ENCODE measurements around the gene WASF3. TPM values are rescaled to one million over a fixed set of nuclear protein-coding genes. Genes with fewer than 3 reads are reported as not detected.

WASF3 gene
- total and polyA plus RNA-seq, 2 of the 13 experiments (the other 11 are each of a cell fraction or from before 2014, with no cell fraction given), result 10.4 to 17.2 TPM

DNA sequence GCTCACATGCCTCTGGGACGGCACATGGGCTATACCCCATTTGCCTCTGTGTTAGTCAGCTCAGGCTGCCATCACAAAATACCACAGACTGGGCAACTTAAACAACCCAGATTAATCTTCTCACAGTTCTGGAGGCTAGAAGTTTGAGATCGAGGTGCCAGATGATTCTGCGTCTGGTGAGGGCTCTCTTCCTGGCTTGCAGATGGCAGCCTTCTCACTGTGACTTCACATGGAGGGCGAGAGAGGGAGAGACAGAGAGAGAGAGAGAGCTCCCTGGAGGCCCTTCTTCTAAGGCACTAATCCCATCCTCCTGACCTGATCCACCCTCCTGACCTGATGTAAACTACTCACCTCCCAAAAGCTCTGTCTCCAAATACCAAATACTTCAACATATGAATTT, 148.1 kb downstream of the WASF3 start (continued):
- TF ChIP-seq, protein P1, sequence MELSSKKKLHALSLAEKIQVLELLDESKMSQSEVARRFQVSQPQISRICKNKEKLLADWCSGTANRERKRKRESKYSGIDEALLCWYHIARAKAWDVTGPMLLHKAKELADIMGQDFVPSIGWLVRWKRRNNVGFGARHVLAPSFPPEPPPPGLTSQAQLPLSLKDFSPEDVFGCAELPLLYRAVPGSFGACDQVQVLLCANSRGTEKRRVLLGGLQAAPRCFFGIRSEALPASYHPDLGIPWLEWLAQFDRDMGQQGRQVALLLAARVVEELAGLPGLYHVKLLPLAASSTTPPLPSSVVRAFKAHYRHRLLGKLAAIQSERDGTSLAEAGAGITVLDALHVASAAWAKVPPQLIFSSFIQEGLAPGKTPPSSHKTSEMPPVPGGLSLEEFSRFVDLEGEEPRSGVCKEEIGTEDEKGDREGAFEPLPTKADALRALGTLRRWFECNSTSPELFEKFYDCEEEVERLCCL (CRISPR knock-in tag; IDR thresholded peaks at IDR 0.05; ENCODE audit: borderline replicate concordance), result no peak
- no peak for TF ChIP-seq ZNF644 (CRISPR knock-in tag; IDR thresholded peaks at IDR 0.05; ENCODE audit: low read depth)
- TF ChIP-seq, protein P2, sequence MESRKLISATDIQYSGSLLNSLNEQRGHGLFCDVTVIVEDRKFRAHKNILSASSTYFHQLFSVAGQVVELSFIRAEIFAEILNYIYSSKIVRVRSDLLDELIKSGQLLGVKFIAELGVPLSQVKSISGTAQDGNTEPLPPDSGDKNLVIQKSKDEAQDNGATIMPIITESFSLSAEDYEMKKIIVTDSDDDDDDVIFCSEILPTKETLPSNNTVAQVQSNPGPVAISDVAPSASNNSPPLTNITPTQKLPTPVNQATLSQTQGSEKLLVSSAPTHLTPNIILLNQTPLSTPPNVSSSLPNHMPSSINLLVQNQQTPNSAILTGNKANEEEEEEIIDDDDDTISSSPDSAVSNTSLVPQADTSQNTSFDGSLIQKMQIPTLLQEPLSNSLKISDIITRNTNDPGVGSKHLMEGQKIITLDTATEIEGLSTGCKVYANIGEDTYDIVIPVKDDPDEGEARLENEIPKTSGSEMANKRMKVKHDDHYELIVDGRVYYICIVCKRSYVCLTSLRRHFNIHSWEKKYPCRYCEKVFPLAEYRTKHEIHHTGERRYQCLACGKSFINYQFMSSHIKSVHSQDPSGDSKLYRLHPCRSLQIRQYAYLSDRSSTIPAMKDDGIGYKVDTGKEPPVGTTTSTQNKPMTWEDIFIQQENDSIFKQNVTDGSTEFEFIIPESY (CRISPR knock-in tag; IDR thresholded peaks at IDR 0.05), result no peak
- TF ChIP-seq RBAK (CRISPR knock-in tag; IDR thresholded peaks at IDR 0.05), result no peak

DNA sequence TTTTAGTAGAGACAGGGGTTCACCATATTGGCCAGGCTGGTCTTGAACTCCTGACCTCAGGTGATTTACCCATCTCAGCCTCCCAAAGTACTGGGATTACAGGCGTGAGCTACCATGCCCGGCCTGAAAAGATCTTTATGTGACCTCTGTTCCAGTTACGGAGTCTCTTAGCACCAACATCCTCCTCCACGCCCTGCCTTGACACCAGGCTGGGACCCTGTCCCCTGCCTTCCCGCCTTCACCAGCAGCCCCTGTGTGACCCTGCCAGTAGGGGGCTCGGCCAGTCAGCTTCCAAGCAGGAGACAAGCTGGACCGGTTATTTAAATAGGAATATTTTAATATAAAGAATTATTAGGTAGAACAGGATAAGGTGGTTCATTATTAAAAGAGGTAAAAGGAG, 148.9 kb downstream of the WASF3 start:
- 0 out of 3 replicates have a peak, but pooled peaks have one; percentile 23 for ATAC-seq
- intact Hi-C loops (cut with micrococcal nuclease; ENCODE audit: unreplicated experiment) (no loop called here), in situ Hi-C loops (cut with HindIII; ENCODE audit: extremely low pct_ligation_motif_present, low pct_unique_long_range_greater_than_20kb) (loop anchor here (5.0 kb wide), 2 partner anchors 166 to 226 kb away; no protein-coding TSS in a partner anchor)
- ChIA-PET CTCF (ENCODE audit: low intra/inter-chr PET ratio, low total read pairs) (interaction anchor here (1.8 kb wide), 1 partner anchor 223 kb away, joined by 10 read pairs; no protein-coding TSS in a partner anchor), POLR2A (no interaction called here)
- TF ChIP-seq ZSCAN20 (CRISPR knock-in tag; IDR thresholded peaks at IDR 0.05; ENCODE audit: borderline replicate concordance), result no peak
- TF ChIP-seq RXRB (CRISPR knock-in tag; IDR thresholded peaks at IDR 0.05; ENCODE audit: borderline replicate concordance), result no peak
- no peak for TF ChIP-seq ATF1 (CRISPR knock-in tag; IDR thresholded peaks at IDR 0.05)
- TF ChIP-seq KLF15 (CRISPR knock-in tag; IDR thresholded peaks at IDR 0.05; ENCODE audit: borderline replicate concordance), result no peak
- TF ChIP-seq, protein P3, sequence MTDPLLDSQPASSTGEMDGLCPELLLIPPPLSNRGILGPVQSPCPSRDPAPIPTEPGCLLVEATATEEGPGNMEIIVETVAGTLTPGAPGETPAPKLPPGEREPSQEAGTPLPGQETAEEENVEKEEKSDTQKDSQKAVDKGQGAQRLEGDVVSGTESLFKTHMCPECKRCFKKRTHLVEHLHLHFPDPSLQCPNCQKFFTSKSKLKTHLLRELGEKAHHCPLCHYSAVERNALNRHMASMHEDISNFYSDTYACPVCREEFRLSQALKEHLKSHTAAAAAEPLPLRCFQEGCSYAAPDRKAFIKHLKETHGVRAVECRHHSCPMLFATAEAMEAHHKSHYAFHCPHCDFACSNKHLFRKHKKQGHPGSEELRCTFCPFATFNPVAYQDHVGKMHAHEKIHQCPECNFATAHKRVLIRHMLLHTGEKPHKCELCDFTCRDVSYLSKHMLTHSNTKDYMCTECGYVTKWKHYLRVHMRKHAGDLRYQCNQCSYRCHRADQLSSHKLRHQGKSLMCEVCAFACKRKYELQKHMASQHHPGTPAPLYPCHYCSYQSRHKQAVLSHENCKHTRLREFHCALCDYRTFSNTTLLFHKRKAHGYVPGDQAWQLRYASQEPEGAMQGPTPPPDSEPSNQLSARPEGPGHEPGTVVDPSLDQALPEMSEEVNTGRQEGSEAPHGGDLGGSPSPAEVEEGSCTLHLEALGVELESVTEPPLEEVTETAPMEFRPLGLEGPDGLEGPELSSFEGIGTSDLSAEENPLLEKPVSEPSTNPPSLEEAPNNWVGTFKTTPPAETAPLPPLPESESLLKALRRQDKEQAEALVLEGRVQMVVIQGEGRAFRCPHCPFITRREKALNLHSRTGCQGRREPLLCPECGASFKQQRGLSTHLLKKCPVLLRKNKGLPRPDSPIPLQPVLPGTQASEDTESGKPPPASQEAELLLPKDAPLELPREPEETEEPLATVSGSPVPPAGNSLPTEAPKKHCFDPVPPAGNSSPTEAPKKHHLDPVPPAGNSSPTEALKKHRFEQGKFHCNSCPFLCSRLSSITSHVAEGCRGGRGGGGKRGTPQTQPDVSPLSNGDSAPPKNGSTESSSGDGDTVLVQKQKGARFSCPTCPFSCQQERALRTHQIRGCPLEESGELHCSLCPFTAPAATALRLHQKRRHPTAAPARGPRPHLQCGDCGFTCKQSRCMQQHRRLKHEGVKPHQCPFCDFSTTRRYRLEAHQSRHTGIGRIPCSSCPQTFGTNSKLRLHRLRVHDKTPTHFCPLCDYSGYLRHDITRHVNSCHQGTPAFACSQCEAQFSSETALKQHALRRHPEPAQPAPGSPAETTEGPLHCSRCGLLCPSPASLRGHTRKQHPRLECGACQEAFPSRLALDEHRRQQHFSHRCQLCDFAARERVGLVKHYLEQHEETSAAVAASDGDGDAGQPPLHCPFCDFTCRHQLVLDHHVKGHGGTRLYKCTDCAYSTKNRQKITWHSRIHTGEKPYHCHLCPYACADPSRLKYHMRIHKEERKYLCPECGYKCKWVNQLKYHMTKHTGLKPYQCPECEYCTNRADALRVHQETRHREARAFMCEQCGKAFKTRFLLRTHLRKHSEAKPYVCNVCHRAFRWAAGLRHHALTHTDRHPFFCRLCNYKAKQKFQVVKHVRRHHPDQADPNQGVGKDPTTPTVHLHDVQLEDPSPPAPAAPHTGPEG (CRISPR knock-in tag; IDR thresholded peaks at IDR 0.05), result no peak
- TF ChIP-seq, protein P4, sequence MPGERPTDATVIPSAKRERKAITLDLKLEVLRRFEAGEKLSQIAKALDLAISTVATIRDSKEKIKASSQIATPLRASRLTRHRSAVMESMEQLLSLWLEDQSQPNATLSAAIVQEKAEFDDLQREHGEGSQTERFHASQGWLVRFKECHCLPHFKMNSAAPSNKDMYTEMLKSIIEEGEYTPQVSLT (CRISPR knock-in tag; IDR thresholded peaks at IDR 0.05; ENCODE audit: borderline replicate concordance, low read depth), result no peak
- no peak for TF ChIP-seq CENPX (CRISPR knock-in tag; IDR thresholded peaks at IDR 0.05)
- no peak for TF ChIP-seq ZNF891 (CRISPR knock-in tag; IDR thresholded peaks at IDR 0.05)
- TF ChIP-seq ZNF644 (CRISPR knock-in tag; IDR thresholded peaks at IDR 0.05; ENCODE audit: low read depth), result no peak
- no peak for TF ChIP-seq ZNF143 (CRISPR knock-in tag; IDR thresholded peaks at IDR 0.05)
- no peak for TF ChIP-seq ZNF652 (CRISPR knock-in tag; IDR thresholded peaks at IDR 0.05; ENCODE audit: borderline replicate concordance, low read depth)
- Histone ChIP-seq H3K27me3 (ENCODE audit: control insufficient read depth in 1 of 2, insufficient read depth in 2 of 2, low read length in 2 of 2) (peaks cover 0 to 7% of the 10 kb centered on the region in 2 experiments; a peak in 3 of 5 replicates), H3K4me3 (replicated peaks in 1 of 3; ENCODE audit: insufficient read depth in 1 of 3, low read depth in 2 of 3, low read length in 3 of 3) (no peak overlapping the region), H3K79me2 (ENCODE audit: insufficient read depth, low read length) (no peaks in the 10 kb centered on the region), H4K20me1 (ENCODE audit: insufficient read depth, low read length) (no peaks in the 10 kb centered on the region; the same call in 1 of the 2 replicates), H3K9me3 (ENCODE audit: low read length) (no peaks in the 10 kb centered on the region), H3K9ac (ENCODE audit: insufficient read depth, low read depth, low read length) (no peak overlapping the region), H3K4me1 (ENCODE audit: insufficient read depth, low read length) (no peaks in the 10 kb centered on the region), H2AFZ (ENCODE audit: low read length) (no peak overlapping the region), H3K27ac (ENCODE audit: extremely low read length, insufficient read depth, low read length) (no peak overlapping the region), H3K36me3 (replicated peaks in 1 of 2; ENCODE audit: control insufficient read depth in 1 of 2, insufficient read depth in 2 of 2, low read length in 2 of 2) (no peaks in the 10 kb centered on the region), H3K4me2 (ENCODE audit: low read depth, low read length) (no peak overlapping the region)
- DNase-seq (ENCODE audit: low spot score), result no peak
- FAIRE-seq, result no peak
- 21% methylated on average over 7 of the region's 7 CpGs for WGBS (ENCODE audit: low lambda C conversion rate)
- BruUV-seq (replicated peaks), result no TSS peak

Data from HepG2 (cell line).